Neural crest cell (in vitro differentiated cells): ENCODE results near the gene C14orf39. TPM values are rescaled to one million over a fixed set of nuclear protein-coding genes. Genes with fewer than 3 reads are reported as not detected.

Experiments
- DNase-seq: peaks from one replicate; pipeline ENCODE4 v3.0.0; 2021; ENCODE audit warnings: low read depth, mixed read lengths, low spot score
- H3K27ac Mint-ChIP-seq: one replicate; pipeline ENCODE4 v1.8.0; 2021; ENCODE audit warnings: mild to moderate bottlenecking, mixed read lengths; ENCODE audit not compliant: unreplicated experiment
- H3K27me3 Mint-ChIP-seq: 2 replicates; pipeline ENCODE4 v1.8.0; 2021; ENCODE audit warnings: low read depth, mild to moderate bottlenecking, mixed read lengths
- H3K36me3 Mint-ChIP-seq: 2 replicates; pipeline ENCODE4 v1.8.0; 2021; ENCODE audit warnings: low read depth, mild to moderate bottlenecking, mixed read lengths
- H3K4me1 Mint-ChIP-seq: 2 replicates; pipeline ENCODE4 v1.8.0; 2021; ENCODE audit warnings: mixed read lengths
- H3K4me3 Mint-ChIP-seq: one replicate; pipeline ENCODE4 v1.8.0; 2021; ENCODE audit warnings: mild to moderate bottlenecking, mixed read lengths
- H3K9me3 Mint-ChIP-seq: 2 replicates; pipeline ENCODE4 v1.8.0; 2021; ENCODE audit warnings: mixed read lengths
- CTCF ChIP-seq: fragments of 200-600 bp; sonication (generic); conservative IDR thresholded peaks from 2 replicates; pipeline ENCODE4 v1.5.0; 2021; ENCODE audit warnings: antibody characterized with exemption, mild to moderate bottlenecking
- total RNA-seq: library from RNA; stranded (reverse); gene quantifications from 2 replicates; pipeline ENCODE4 v1.2.1, GENCODE V29; 2021

C14orf39 gene
- total RNA-seq, 1 donor from 2014 or later, result 0.56 TPM

GRCh38 chr14:60505448-60505847 lies 19.6 kb upstream of the C14orf39 start:
- TF ChIP-seq CTCF, result no peak
- peaks cover 100% of the 10 kb centered on the region for H3K27me3 Mint-ChIP-seq
- no peak overlapping the region for H3K4me3 Mint-ChIP-seq
- DNase-seq, result no peak
- H3K9me3 Mint-ChIP-seq, result no peaks in the 10 kb centered on the region
- H3K36me3 Mint-ChIP-seq, result no peaks in the 10 kb centered on the region
- H3K4me1 Mint-ChIP-seq, result peaks cover 10% of the 10 kb centered on the region
- no peak overlapping the region for H3K27ac Mint-ChIP-seq

GRCh38 chr14:60502541-60502940 lies 16.7 kb upstream of the C14orf39 start:
- DNase-seq, result no peak
- Mint-ChIP-seq H3K27me3 (peaks cover 96% of the 10 kb centered on the region), H3K9me3 (no peaks in the 10 kb centered on the region), H3K27ac (no peak overlapping the region), H3K4me1 (peaks cover 4% of the 10 kb centered on the region), H3K4me3 (no peak overlapping the region), H3K36me3 (no peaks in the 10 kb centered on the region)
- no peak for TF ChIP-seq CTCF

- Mint-ChIP-seq H3K4me3 (no peak overlapping the region), H3K4me1 (no peaks in the 10 kb centered on the region), H3K36me3 (no peaks in the 10 kb centered on the region), H3K9me3 (peaks cover 3% of the 10 kb centered on the region), H3K27me3 (peaks cover 83% of the 10 kb centered on the region), H3K27ac (no peak overlapping the region)
- TF ChIP-seq CTCF, result no peak
- no peak for DNase-seq
These were observed 10.1 kb upstream of the C14orf39 start for GRCh38 chr14:60495946-60496345.

- H3K36me3 Mint-ChIP-seq, result no peaks in the 10 kb centered on the region
- no peak for TF ChIP-seq CTCF
- H3K27ac Mint-ChIP-seq, result no peak overlapping the region
- H3K9me3 Mint-ChIP-seq, result peaks cover 3% of the 10 kb centered on the region
- no peak for DNase-seq
- peaks cover 3% of the 10 kb centered on the region for H3K4me1 Mint-ChIP-seq
- no peak overlapping the region for H3K4me3 Mint-ChIP-seq
- peaks cover 38% of the 10 kb centered on the region for H3K27me3 Mint-ChIP-seq
These were observed 4.4 kb upstream of the C14orf39 start for GRCh38 chr14:60490270-60490669.

GRCh38 chr14:60488175-60488574 lies 2.3 kb upstream of the C14orf39 start:
- no peak overlapping the region for H3K4me3 Mint-ChIP-seq
- TF ChIP-seq CTCF, result peak; percentile 41
- no peak overlapping the region for H3K27ac Mint-ChIP-seq
- no peak for DNase-seq
- peaks cover 24% of the 10 kb centered on the region for H3K27me3 Mint-ChIP-seq
- no peaks in the 10 kb centered on the region for H3K9me3 Mint-ChIP-seq
- H3K4me1 Mint-ChIP-seq, result peaks cover 5% of the 10 kb centered on the region
- no peaks in the 10 kb centered on the region for H3K36me3 Mint-ChIP-seq

- no peaks in the 10 kb centered on the region for H3K9me3 Mint-ChIP-seq
- H3K4me1 Mint-ChIP-seq, result peaks cover 5% of the 10 kb centered on the region
- no peak overlapping the region for H3K4me3 Mint-ChIP-seq
- no peaks in the 10 kb centered on the region for H3K36me3 Mint-ChIP-seq
- DNase-seq, result no peak
- H3K27ac Mint-ChIP-seq, result no peak overlapping the region
- H3K27me3 Mint-ChIP-seq, result peaks cover 27% of the 10 kb centered on the region
- TF ChIP-seq CTCF, result no peak
These were observed 1.3 kb upstream of the C14orf39 start for GRCh38 chr14:60487211-60487610.
